GM19099 (cell line): ENCODE results near the gene ITPR2.
A peak's percentile ranks its signal among the peaks of the same experiment; 100 is the strongest.

Experiments
- POLR2A ChIP-seq: IDR thresholded peaks from 3 replicates; pipeline ENCODE4 v1.6.1; 2011; ENCODE audit warnings: low read depth; ENCODE audit not compliant: insufficient read length; ENCODE audit errors: extremely low read depth

The ITPR2 gene

DNA sequence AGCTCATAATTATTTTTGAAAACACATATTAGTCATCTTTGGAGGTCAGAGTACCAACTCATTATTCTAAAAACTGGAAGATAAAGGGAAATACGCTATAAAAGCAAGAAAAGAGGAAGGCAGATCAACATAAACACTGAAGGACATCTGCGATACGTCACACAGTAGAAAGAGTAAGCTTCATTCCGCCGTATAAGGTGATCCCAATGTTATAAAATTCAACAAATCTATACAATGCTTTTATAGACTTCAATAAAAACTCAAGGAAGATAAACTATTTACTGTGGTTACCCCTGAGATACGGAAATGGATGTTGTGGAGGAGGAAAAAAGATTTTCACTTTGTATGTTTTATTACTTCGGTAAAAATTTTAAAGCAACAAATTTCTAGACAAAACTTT, 92.6 kb downstream of the ITPR2 start:
- TF ChIP-seq POLR2A = no peak

DNA sequence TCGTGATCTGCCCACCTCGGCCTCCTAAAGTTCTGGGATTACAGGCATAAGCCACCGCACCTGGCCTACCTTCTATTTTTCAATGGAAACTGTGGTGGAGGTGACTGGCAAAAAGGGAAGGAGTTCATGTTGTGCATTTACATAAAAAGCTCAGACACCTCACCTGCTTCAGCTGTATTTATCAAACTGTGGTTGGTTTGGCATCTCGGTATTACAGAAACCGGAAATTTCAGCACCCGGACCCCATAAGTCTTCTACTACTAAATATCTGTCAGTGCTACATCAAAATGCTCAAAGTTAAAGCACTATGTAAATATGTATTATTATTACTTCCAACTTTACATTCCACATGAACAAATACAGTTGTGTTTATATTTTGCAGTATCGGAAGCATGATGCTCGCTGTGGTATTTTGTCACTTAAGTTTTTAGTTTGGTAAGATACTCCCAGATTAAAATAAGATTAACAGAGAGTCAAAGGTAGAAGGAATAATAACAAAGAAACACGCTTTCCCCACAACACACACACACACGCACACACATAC, 95.4 kb downstream of the ITPR2 start:
- TF ChIP-seq POLR2A = no peak

DNA sequence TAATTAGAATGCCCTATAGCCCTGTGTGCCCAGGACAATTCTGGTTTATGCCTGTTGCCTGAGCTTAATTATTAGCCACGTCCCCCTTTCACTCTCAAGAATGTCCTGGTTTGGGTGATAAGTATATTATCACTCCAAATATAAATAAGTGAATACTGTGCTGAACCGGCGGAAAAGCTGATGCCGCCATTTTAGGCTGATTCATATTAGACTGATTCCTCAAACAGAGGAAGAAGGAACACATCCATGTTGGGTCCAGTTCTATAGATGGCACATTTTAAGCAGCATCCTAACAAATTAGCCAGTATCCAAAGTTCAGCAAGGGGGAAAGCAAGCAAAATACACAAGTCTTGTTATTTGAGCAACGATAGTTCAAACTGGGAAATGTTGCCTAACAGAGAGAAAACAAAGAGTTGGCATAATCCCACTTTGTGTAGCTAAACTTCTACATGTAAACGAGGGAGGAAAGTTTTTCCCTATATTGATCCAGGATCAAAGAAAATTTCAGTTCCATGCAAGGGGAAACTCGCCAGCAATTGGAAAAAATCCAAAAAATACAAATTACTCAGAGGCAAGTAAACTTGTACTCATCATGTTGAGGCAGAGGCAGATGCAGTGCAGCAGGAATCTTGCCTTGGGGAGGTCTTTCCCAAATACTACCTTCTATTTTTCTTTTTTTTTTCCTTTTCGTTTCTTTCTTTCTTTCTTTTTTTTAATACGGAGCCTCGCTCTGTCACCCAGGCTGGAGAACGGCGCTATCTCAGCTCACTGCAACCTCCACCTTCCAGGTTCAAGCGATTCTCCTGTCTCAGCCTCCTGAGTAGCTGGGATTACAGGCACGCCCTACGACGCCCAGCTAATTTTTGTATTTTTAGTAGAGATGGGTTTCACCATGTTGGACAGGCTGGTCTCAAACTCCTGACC, 96.2 kb downstream of the ITPR2 start:
- TF ChIP-seq POLR2A = no peak

DNA sequence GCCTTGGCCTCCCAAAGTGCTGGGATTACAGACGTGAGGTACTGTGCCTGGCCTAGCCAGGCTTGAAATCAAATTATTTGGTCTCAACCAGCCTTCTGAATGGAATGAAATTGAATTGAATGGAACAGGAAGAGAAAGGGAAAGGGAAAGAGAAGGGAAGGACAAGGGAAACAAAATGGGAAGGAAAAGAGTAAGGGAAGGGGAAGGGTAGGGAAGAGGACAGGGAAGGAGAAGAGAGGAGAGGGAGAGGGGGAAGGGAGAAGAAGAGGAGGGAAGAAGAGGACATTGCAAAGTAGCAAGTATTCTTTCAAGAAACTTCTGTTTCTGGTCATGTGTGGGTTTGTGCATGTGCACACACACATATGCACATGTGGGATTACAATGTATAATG, 97.8 kb downstream of the ITPR2 start:
- no peak for TF ChIP-seq POLR2A

DNA sequence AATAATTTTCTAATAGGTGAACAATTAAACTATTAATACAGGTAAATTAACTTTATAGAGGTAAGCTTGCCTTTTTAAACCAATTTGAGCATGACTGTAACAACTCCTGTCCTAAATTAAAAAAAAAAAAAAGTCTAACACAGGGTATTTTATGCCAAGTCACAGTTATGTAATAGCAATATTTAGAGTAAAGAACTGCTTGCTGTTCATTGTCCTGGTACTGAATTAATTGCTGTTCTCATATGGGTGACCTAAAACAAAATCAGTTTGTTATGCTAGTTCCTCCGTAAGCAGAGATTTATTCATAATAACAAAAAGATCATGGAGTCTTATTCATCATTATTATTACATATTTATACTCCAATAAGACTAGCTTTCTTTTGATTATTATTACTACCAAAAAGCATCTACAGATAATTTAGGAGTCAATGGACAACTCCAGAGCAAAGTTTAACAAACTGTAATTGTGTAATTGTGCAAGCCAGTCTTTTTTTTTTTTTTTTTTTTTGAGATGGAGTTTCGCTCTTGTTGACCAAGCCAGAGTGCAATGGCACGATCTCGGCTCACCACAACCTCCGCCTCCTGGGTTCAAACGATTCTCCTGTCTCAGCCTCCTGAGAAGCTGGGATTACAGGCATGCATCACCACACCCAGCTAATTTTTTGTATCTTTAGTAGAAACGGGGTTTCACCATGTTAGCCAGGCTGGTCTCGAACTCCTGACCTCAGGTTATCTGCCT, 98.3 kb downstream of the ITPR2 start:
- no peak for TF ChIP-seq POLR2A

DNA sequence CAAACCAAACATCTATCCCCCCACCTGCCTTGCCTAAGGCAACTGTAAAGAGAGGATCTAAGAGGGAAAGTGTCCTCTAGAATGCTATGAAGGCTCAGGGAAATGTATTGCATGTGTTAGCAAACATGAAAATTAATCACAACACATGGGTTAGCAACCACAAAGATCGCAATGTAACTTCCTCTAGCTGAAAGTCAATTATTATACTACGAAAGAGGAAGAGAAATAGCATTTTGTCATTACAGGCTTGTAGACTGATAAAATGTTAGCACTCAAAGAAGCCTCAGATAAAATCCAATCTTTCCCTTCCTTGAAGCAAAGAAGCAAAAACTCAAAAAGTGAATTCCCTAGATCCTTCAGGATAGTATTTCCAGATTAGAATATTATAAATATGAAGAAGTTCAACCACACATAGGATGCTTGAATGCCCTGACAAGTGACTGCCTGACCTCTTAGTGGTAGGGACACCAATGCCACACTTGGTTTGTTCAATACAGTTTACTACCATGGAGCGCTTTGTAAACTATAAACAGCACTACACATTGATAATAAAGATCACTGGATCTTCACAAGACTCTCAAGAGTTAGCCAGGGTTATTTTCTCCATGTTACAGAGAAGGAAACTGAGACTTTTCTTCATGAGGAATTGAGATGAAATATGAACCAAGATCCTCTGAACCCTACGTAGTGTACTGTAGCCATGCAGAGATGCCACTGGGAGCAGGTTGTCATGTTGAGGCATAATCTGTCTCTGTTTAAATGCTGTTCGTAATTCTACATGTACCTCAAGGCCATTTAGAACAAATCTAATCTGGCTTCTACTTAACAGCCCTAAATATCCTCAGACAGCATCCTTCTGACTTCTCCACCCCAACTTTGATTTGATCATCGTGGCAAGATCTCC, 100.7 kb downstream of the ITPR2 start:
- TF ChIP-seq POLR2A = no peak

DNA sequence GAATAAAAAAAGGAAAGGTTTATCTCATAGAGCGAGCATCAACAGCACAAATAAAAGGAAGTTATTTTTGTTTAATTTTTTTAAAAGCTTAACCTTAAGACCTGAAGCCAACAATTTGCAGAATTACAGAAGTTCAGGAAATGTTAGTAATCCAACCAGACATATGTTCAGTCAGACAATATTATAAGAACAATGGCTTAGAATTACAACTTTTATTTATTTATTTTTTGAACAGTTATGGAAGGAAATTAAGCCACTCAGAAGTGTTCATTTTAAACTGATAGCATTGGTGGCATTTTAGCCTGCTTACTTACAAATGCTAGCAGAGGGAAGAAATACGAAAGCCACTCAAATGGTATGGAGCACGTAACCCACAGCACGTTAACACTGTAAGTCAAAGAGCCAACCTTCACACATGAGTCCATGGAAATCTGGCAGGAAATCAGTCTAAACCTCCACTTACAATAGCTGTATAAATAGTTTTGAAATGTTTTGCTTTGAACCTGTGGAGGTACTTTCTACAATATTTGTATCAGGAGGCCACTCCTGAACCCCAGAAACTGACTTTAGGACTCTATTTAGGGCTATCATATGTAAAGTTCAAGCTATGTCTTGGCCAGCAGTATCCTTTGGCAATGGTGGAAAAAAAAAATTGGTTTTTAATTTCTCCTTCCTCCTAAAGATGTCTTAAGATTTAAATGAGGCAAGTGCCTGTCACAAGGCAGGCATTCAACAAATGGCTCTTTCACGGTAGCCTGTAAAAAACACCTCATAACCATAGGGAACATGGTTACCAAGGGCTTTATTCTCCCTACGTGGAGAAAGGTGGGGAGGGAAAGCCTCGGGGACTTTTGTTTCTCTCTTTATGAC, 102.3 kb downstream of the ITPR2 start:
- TF ChIP-seq POLR2A = no peak

DNA sequence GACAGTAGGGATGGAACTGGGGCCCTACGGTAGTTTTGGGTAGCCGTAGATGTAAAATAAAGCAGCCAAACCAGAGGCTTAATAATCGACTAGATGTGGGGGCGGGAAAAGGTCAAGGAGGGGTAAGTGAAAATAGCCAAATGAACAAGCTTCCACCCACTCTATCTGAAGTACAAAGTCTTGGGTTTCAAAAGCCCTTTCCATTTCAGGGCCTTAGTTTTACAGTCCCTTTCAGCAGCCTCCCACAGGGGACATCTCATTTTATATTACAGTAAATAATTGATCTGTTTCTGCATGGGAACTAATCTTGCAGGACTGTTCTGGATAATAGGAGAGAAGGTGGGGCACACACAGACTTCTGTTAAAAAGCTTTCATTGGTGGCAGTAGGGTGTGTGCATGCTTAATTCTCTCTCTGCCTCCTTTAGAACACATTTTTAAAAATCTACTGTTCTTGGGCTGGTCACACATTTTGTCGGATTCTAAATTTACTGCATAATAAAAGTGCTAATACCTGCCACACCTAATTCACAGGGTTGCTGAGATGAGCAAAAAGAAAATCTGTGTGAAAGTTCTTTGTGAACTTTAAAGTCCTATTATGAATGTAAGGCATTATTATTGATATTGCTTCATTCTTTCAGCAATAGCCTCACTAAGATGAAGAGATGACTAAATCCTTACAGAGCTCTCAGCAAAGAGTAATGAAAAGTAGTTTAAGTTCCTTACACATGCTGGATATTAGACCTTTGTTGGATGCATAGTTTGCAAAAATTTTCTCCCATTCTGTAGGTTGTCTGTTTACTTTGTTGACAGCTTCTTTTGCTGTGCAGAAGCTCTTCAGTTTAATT, 104.6 kb downstream of the ITPR2 start:
- TF ChIP-seq POLR2A = peak; percentile 5

DNA sequence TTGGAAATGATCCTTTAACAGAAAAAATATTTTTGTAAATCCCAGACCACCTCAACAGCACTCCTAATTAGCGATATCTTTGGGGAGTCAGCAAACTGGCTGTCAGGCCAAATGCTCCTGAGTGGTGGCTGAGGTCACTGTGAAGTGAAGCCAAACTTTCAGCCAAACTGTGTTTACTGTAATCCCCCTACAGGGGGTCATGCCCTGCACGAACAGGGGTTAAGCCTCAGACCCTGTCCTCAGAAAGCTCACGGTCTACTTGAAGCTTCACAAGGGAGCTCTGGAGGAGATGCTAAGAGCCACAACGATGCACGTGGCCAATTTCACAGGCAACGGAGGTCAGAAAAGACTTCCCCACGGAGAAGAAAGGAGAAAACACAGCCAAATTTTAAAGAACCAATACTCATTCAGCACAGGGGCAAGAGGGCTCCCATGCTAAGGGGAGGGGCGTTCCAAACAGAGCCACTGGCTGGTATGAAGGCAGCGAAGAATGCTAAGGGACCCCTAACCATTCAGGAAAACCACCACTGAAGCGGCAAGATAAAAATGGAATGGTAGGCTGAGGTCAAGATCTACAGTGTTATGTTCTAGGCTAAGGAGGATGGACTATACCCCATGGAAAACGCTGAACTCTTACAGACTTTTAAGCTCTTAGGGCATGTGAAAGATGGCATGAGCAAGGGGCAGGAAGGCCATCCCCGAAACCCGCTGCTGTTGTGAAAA, 105.4 kb downstream of the ITPR2 start:
- TF ChIP-seq POLR2A = peak; percentile 36

DNA sequence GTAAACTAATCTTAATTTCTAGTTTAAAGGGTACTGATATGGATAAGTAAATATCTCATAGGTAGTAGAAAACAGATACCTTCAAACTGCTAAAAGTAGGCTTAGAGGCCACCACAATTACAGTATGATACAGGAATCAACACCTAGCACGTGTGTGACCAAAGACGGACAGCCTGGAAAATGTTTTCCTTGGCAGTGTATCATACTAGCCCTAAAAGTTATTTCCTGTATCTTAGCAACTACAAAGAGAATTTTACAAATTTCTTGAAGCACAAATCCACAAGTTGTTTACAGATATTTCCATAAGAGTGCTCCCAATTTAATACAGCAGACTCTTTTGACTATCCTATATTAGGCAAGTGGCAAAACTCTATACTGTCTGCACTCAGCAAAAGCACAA, 106.0 kb downstream of the ITPR2 start:
- no peak for TF ChIP-seq POLR2A

DNA sequence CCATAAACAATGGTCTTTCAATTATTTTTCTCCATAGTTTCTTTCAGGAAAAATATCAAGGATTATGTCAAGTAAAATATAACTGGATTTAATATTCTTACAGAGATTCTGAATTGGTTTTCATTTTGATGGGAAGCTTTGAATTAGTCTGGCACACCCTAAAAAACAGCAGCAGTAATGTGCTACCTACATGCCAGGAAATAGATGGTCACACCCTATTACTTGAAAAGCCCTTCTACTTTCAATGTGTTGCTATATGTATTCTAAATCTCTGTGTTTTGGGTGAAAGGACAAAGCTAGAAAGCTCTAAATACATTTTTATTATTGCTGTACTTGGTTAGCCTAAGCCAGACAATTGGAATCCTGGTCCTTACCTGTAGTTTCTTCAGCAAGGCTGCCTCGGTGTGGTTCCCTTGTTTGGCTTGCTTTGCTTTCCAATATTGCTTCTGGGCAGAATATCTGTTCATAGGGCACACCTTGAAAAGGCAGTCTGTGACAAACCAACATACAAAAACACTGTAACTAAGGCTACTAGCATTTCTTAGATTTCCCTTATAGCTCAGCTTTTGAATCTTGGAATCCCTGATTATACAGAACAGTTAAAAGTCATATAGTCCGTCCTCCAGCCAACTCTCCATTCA, 107.6 kb downstream of the ITPR2 start:
- no peak for TF ChIP-seq POLR2A

DNA sequence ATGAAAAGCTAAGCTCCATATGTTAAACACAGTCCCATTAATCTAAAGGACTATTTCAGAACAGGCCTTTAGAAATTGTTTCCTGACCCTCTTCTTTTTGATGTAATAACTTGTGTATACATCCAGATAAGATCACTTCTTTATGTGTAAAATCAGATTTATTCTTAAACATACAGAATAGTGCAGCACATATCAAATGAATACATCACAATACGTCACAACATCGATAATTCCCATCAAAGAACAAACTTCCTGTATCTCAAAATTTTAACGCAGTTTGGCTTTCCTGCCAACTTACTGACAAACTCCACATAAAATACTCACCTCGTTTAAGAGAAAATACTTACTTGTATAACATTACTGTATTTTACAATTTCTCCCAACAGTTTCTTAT, 108.7 kb downstream of the ITPR2 start:
- TF ChIP-seq POLR2A = no peak
